Measurements from ENCODE around the gene PCDHA7.
A peak's percentile ranks its signal among the peaks of the same experiment; 100 is the strongest.

- TF ChIP-seq CTCF (IDR thresholded peaks at IDR 0.05) (peak in 3 of 5 experiments; percentile 8 to 25 (median 12)), EP300 (IDR thresholded peaks at IDR 0.05) (no peak)
Observed at GRCh38 chr5:140855772-140856674, 22.0 kb downstream of the PCDHA7 start, which contains the start of gene PCDHA10.
